Uterus (tissue), 2 donors: ENCODE data around the gene ACBD6.

Experiments used
- CTCF ChIP-seq, 4 experiments: fragments of 200-600 bp in 2 of 4; fragments of 450-650 bp in 2 of 4; sonication (generic) in 2 of 4; IDR thresholded peaks; one replicate each; pipeline ENCODE4 v1.5.1; 2016 to 2019; ENCODE audit warnings: antibody characterized with exemption in 4 of 4, mild to moderate bottlenecking in 2 of 4, moderate library complexity in 1 of 4
- POLR2A ChIP-seq, 2 donors: fragments of 450-650 bp; IDR thresholded peaks; one replicate each; pipeline ENCODE4 v1.6.1; 2016; ENCODE audit warnings: antibody characterized with exemption in 2 of 2, mild to moderate bottlenecking in 1 of 2, moderate library complexity in 1 of 2

- TF ChIP-seq CTCF (IDR thresholded peaks at IDR 0.05) (no peak), POLR2A (IDR thresholded peaks at IDR 0.05) (no peak)
Measured at GRCh38 chr1:180261524-180262155, 240.7 kb downstream of the ACBD6 start.
